Measurements from ENCODE around the gene LRFN2. TPM values are rescaled to one million over a fixed set of nuclear protein-coding genes. Genes with fewer than 3 reads are reported as not detected.
A peak's percentile ranks its signal among the peaks of the same experiment; 100 is the strongest.

The LRFN2 gene
- total and polyA plus RNA-seq, 2 of the 8 experiments (the other 6 are each of a cell fraction or from before 2014, with no cell fraction given): 2.3 TPM

DNA sequence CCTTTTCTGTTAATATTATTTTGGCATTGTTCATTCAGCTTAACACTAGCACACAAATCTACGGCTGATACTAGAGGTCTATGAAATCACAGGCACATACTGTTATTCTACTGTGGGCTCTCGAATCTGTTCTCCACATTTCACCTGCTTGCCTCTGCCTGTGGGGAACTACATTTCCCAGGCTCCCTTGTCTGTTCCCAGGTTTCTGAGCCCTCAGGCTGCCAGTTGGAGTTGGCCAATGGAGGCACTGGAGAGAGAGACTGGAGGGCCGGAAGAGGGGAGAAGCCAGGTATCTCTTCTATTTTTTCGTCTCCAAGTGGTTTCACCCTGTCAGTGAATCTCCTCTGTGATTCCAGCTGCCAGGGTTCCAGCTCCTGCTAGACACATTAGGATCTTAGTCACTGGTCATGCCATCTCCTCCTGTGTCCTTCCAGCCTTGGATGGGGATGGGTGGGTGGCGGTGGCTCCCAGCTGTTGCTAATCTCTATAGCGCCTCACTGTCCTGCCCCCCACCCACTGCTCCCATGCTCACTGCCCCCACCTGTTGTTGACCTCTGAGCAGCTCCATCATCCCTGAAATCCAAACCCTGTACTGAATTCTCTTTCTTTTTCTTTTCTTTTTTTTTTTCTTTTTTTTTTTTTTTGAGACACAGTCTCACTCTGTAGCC is 188.2 kb downstream of the LRFN2 start (continued):
- TF ChIP-seq SIN3A (conservative IDR thresholded peaks at IDR 0.05 in 1 of 2, IDR thresholded peaks at IDR 0.05 in 1 of 2; ENCODE audit: low read depth in 1 of 2, low read length in 2 of 2) (0 out of 4 replicates have a peak, but pooled peaks of 1 of the 2 experiments have one; percentile 32), RNF2 (IDR thresholded peaks at IDR 0.05; ENCODE audit: borderline replicate concordance, low read depth, low read length, missing control alignments, poor library complexity, severe bottlenecking) (no peak)

Measured in H1 (cell line).